Right atrium auricular region (tissue), 2 donors: ENCODE data around the gene ESRRB. TPM values are rescaled to one million over a fixed set of nuclear protein-coding genes. Genes with fewer than 3 reads are reported as not detected.

ENCODE experiments used
- DNase-seq: peaks from one replicate; pipeline ENCODE4 v3.0.0-alpha.2; 2019; ENCODE audit warnings: low spot score
- H3K27ac ChIP-seq, 2 donors: fragments of 200-600 bp; sonication (generic); 1 replicate in 1 of 2; 2 replicates in 1 of 2; pipeline ENCODE4 v1.5.1; 2016 to 2019
- H3K27me3 ChIP-seq, 2 donors: fragments of 200-600 bp; sonication (generic); one replicate each; pipeline versions ENCODE4 v1.5.1 to v1.6.0; 2017 to 2019
- H3K36me3 ChIP-seq: fragments of 200-600 bp; sonication (generic); one replicate; pipeline ENCODE4 v1.5.1; 2016
- H3K4me1 ChIP-seq, 2 donors: fragments of 200-600 bp; sonication (generic); one replicate each; pipeline versions ENCODE4 v1.5.1 to v1.6.0; 2017 to 2019
- H3K4me3 ChIP-seq, 2 donors: fragments of 200-600 bp; sonication (generic); 1 replicate in 1 of 2; 2 replicates in 1 of 2; pipeline ENCODE4 v1.5.1; 2017 to 2019; ENCODE audit warnings: mild to moderate bottlenecking in 1 of 2, moderate library complexity in 1 of 2
- H3K9me3 ChIP-seq, 2 donors: fragments of 200-600 bp; sonication (generic); one replicate each; pipeline ENCODE4 v1.5.1; 2019
- total RNA-seq, 2 donors: library from RNA; depleted of rRNA; stranded (reverse); fragments of >200 nt; gene quantifications; one replicate each; pipeline ENCODE4 v1.1.0, GENCODE V29; 2016
- TF ChIP-seq, protein P1 (sequence below), 2 donors: fragments of 200-600 bp; sonication (generic); IDR thresholded peaks; one replicate each; pipeline ENCODE4 v1.5.1; 2019; ENCODE audit warnings: antibody characterized with exemption in 2 of 2

Gene ESRRB
- total RNA-seq, 2 donors from 2014 or later = 10.0 to 14.8 TPM

DNA sequence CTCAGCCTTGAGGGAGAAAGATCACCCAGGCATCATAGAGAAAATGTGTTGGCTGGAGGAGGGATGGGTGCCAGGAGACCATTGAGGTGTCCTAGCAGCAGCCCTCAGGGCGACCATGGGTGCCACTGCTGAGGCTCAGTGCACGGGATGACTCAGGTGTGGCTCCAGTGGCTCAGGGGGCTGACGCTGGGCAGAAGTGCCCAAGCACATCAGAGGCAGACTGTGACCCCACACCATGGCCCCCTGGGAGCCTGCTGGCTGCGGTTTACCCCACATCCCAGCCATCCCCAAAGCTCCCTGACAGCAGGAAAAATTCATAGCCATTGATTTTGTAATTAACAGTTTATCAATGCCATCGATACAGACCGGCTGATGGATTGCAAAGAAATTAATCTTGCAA is 120.7 kb downstream of the ESRRB start:
- H3K9me3 ChIP-seq = no peaks in the 10 kb centered on the region
- H3K27me3 ChIP-seq = no peaks in the 10 kb centered on the region
- H3K4me3 ChIP-seq = no peak overlapping the region
- no peak overlapping the region for H3K27ac ChIP-seq
- TF ChIP-seq, protein P1, sequence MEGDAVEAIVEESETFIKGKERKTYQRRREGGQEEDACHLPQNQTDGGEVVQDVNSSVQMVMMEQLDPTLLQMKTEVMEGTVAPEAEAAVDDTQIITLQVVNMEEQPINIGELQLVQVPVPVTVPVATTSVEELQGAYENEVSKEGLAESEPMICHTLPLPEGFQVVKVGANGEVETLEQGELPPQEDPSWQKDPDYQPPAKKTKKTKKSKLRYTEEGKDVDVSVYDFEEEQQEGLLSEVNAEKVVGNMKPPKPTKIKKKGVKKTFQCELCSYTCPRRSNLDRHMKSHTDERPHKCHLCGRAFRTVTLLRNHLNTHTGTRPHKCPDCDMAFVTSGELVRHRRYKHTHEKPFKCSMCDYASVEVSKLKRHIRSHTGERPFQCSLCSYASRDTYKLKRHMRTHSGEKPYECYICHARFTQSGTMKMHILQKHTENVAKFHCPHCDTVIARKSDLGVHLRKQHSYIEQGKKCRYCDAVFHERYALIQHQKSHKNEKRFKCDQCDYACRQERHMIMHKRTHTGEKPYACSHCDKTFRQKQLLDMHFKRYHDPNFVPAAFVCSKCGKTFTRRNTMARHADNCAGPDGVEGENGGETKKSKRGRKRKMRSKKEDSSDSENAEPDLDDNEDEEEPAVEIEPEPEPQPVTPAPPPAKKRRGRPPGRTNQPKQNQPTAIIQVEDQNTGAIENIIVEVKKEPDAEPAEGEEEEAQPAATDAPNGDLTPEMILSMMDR (IDR thresholded peaks at IDR 0.05) = no peak
- H3K36me3 ChIP-seq = no peaks in the 10 kb centered on the region
- peaks cover 0 to 9% of the 10 kb centered on the region in 2 donors for H3K4me1 ChIP-seq
- no peak for DNase-seq

DNA sequence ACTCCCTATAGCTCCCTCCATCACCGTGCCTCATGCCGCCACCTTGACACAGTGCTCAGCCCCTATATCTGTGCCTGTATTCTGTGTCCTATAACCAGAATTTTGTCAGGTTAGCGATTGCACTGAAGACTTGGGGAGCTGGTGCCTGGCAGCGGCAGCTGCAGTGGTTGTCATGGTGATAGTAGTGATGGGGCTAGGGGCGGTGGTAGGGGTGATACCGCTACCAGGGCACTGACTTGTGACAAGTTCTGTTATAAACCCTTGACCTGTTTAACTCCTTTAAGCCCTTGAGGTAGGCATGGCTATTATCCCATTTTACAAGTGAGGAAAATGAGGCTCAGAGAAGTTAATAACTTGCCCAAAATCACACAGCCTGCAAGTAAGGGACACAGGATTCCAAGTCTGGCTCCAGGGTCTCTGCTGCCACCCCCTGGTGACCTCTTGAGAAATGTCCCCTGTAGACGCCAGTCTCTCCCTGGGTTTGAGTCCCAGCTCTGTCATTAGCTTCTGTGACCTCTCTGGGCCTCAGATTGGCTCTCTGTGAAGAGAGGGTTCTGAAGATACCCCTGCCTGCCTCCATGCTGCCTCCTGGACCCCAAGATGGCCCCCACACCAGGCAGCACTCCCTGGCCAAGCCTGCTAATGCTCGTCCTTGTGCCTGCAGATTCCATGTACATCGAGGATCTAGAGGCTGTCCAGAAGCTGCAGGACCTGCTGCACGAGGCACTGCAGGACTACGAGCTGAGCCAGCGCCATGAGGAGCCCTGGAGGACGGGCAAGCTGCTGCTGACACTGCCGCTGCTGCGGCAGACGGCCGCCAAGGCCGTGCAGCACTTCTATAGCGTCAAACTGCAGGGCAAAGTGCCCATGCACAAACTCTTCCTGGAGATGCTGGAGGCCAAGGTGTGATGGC is 121.9 kb downstream of the ESRRB start:
- Histone ChIP-seq H3K4me3 (no peak overlapping the region), H3K27me3 (no peaks in the 10 kb centered on the region), H3K9me3 (no peaks in the 10 kb centered on the region), H3K36me3 (no peaks in the 10 kb centered on the region), H3K27ac (no peak overlapping the region), H3K4me1 (peaks cover 0 to 9% of the 10 kb centered on the region in 2 donors)
- no peak for DNase-seq
- TF ChIP-seq, protein P1 (IDR thresholded peaks at IDR 0.05) = no peak

DNA sequence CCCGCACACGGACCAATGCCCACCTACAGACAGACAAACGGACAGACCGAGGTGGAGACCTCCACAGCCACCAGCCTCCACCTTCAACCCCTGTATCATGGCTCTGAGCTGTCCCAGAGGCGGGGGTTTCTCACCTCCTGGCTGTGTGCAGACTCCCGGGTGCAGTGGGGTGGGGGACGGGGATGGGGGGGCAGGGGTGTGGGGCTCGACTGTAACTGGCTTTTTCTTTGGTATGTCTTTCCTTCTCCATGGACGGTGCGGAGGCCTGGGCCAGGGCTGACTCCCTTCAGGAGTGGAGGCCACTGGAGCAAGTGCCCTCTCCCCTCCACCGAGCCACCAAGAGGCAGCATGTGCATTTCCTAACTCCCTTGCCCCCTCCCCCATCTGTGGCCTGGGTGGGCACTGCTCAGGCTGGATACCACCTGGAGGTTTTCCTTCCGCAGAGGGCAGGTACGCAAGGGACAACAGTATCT is 122.6 kb downstream of the ESRRB start:
- Histone ChIP-seq H3K4me3 (no peak overlapping the region), H3K9me3 (no peaks in the 10 kb centered on the region), H3K4me1 (peaks cover 0 to 9% of the 10 kb centered on the region in 2 donors), H3K36me3 (no peaks in the 10 kb centered on the region), H3K27me3 (no peaks in the 10 kb centered on the region), H3K27ac (no peak overlapping the region)
- no peak for DNase-seq
- TF ChIP-seq, protein P1 (IDR thresholded peaks at IDR 0.05) = no peak

DNA sequence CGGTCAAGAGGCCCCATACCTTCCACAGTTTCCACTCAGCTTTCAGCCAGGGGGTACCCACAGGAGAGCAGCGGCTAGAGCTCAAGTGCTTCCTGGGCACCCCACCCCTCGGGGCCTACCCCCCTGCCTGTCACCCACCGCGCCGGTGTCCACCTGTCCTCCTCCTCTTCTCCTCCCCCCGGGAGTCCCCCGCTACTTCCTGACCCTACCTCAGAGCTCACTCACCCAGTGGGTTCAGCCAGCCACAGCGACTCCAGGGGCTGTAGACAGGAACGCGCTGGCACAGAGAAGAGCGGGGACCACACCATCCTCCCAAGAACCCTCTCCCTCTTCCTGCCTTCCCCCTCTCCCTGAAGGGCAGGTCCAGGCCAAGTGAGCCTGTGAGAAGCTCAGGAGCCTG is 123.0 kb downstream of the ESRRB start:
- H3K27ac ChIP-seq = no peak overlapping the region
- peaks cover 0 to 9% of the 10 kb centered on the region in 2 donors for H3K4me1 ChIP-seq
- DNase-seq = no peak
- H3K36me3 ChIP-seq = no peaks in the 10 kb centered on the region
- TF ChIP-seq, protein P1 (IDR thresholded peaks at IDR 0.05) = no peak
- H3K4me3 ChIP-seq = no peak overlapping the region
- no peaks in the 10 kb centered on the region for H3K9me3 ChIP-seq
- no peaks in the 10 kb centered on the region for H3K27me3 ChIP-seq

DNA sequence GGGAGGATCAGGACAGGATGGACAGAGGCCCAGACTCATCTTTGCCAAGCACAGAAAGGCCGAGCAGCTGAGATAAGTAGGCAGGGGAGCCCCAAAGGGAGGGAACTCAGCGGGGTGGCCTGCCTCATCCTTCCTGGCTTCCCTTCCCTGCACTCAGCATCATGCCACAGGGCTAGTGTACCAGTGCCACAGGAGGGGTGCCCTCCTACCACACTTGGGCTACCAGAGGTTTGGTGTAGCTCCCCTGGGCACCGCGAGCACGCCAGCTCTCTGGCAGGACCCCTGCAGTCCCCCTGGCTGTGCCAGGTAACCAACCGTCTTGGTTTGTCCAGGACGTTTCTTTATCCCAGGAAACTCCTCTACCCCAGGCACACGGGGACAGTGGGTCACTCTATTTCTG is 123.5 kb downstream of the ESRRB start:
- DNase-seq = no peak
- Histone ChIP-seq H3K27me3 (no peaks in the 10 kb centered on the region), H3K4me1 (peaks cover 0 to 9% of the 10 kb centered on the region in 2 donors), H3K9me3 (no peaks in the 10 kb centered on the region), H3K36me3 (no peaks in the 10 kb centered on the region), H3K27ac (no peak overlapping the region), H3K4me3 (no peak overlapping the region)
- TF ChIP-seq, protein P1 (IDR thresholded peaks at IDR 0.05) = no peak
